NCI-H2196 (cell line): Measurements from ENCODE around the gene CNIH3.

Experiments
- DNase-seq: peaks from one replicate; lab custom pipeline; 2025; ENCODE audit not compliant: unreplicated experiment; lab: John Stamatoyannopoulos, UW

The CNIH3 gene

DNA sequence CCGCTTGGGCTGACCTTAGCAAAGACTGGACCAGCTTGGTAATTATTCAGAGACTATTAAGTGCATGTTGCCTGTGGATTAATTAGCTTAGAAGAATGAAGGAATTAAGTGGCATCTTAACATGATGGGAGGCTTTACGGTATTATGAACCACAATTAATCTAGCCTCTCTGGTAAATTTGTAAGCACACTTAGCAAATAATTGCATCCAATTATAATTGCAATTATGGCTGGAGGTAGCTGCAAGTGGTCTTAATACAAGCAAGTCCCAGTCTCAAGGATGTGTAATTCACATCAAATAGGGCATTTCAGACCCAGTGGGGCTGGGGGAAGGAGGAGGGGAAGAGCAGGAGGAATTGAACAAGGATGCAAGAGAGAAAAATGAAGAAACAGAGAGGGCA, 151.6 kb downstream of the CNIH3 start:
- no peak for DNase-seq

DNA sequence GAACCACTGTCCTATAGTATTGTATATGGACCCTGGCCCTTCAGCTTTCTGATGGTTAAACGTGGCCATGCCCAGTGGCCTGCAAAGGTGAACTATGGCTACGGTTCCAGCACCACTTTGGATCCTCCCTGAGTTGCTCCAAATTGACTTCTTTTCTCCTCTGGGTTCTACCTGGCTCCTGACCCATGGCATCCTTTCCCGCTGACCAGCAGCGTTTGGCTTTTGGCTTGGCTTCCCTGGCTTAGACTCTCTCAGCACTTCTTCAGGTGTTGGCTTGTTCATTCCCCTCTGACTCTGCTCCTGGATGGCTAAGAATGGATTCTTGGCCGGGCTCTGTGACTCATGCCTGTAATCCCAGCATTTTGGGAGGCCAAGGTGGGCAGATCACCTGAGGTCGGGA, 152.9 kb downstream of the CNIH3 start:
- DNase-seq = no peak

DNA sequence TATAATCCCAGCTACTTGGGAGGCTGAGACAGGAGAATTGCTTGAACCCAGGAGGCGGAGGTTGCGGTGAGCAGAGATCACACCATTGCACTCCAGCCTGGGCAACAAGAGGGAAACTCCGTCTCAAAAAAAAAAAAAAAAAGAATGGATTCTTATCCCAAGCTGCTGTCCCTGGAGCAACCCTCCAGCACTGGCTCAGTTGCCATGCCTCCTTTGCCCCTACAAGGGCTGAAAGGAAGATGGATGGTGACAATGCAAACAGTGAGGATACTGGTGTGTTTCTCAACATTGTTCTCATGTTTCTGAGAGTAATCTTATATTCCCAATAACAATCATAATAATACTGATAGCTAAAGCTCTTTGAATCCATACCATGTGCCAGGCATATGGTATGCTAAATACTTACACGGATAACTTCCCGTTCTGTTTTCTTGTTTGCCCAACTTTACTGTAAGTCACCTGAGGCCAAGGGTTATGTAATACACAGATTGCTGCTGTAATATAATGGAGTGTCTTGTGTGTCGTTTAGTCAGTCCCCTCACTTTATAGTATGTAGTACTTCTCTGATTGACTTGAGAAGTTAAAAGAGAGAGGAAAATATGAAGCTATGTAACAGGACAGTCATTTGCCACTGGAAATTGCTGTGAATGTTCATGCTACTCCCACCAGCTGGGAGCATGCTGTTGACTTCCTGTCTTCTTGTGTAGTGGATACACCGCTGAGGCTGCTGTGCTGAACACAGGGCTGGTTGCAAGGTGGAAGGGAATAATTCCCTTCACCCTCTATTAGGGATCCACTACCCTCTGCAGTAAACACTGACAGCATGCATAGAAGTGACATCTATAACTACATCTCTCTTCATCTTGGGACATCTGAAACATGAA, 153.6 kb downstream of the CNIH3 start:
- DNase-seq = no peak

DNA sequence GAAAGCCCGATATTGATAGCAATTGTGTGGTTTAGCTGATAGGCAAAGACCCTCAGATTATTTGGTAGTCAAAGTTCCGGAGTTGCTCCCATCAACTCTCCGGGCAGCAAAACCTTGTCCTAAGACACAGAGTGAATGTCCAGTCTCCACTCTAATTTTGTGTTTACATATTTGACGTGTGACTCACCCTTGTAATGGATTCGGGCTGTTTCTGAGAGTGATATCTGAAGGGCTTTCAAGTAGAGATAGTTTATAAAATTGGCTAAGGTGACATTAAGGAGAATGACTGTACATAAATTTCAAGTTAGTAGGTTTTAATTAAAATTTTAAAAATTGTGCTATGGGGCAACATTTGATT, 154.2 kb downstream of the CNIH3 start:
- no peak for DNase-seq

DNA sequence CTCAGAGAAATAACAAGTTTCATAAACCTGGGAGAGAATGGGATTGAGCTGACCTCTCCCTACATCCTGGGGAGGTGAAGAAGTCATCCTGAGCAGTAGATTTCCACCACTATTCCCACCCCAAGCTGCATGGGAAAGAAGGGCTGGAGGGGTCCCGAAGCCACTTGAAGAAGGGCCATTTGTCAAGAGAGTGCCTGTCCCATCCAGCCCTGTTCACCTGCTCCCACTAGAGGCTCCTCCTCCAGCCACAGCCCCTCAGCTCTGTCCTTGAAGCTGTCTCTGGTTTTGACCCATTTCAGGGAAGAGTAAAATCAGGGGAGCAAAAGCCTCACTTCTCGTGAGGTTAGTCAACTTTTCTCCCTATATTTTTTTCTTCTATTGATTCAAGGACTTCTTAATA, 157.5 kb downstream of the CNIH3 start:
- DNase-seq = no peak

DNA sequence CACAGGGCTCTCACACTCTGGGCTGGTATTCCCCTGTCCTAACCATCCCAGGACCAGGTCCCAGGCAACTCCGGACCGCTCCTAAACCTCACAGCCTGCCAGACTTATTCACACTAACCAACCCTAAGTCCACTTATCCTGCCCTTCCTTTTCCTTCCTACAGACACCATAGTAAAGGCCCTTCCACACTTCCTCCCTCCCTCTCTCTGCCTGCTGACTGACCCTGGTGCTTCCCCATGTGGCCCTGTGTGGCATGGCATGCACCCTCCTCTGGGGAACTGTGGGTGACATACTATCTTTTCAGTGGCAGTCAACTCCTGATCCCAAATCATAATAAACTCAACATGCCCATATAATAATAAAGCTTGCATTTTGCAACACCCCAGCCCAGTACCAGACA, 158.3 kb downstream of the CNIH3 start:
- no peak for DNase-seq

DNA sequence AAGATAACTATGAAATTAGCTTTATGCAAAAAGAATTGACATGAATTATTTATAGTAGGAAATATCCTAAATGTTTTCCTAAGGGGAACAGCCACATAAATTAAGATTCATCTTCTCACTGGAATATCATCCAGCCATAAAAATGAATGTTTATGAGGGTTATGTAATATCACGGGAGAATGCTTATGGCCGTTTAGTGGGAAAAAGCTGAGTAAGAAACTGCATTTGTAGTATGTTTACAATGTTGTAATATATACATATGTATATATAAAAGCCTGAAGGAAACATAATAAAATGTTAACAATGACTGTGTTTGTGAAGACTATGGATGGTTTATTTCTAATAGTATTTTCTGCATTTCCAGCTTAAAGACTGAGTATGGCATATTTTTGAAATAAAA, 161.1 kb downstream of the CNIH3 start:
- no peak for DNase-seq

DNA sequence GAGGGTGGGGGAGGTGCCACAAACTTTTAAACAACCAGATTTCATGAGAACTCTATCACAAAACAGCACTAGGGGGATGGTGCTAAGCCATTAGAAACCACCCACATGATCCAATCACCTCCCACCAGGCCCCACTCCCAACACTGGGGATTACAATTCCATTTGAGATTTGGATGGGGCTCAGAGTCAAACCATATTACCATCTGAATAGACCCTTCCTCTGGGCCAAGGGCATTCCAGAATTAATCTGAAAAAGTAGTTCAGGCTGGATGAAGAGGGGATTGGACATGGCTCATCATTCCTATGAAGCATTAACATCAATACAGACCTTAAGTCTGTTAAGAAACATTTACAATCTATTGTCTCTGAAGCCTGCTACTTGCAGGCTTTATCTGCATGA, 163.4 kb downstream of the CNIH3 start:
- DNase-seq = no peak

DNA sequence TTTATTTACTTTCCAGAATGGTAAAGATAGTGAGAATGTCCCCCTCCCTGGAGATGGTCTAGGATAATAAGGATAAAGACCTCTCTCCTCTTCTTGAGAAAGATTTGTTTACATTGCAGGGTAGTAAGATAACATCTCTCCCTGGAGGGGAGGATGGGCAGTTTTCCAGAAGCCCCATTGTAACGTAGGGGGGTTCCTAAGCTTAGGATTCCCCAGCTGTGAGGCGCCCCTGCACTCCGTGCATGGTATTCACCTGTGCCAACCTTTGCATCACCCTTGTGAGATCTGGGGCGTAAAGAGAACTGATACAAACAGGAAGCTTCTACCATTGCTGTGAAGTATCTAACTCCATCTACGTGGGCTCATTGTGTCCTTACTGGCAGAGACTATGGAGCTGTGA, 164.6 kb downstream of the CNIH3 start:
- DNase-seq = no peak

DNA sequence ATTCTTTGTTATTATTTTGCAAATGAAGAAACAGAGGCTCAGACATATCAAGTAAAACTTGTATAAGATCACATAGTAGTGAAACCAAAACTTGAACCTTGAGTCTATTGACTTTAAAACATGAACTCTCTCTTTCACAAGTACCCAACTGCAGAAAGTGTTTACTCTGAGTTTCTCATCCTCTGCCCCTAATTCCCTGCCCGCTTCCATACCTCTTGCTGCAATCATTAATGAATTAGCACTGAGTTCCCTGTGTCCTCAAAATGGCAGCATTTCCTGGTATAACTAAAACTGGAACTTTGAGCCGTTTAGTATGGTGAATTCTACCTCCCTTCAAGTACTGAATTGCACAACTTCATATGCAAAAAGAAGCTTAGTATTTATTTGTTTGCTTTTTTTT, 165.7 kb downstream of the CNIH3 start:
- DNase-seq = no peak

DNA sequence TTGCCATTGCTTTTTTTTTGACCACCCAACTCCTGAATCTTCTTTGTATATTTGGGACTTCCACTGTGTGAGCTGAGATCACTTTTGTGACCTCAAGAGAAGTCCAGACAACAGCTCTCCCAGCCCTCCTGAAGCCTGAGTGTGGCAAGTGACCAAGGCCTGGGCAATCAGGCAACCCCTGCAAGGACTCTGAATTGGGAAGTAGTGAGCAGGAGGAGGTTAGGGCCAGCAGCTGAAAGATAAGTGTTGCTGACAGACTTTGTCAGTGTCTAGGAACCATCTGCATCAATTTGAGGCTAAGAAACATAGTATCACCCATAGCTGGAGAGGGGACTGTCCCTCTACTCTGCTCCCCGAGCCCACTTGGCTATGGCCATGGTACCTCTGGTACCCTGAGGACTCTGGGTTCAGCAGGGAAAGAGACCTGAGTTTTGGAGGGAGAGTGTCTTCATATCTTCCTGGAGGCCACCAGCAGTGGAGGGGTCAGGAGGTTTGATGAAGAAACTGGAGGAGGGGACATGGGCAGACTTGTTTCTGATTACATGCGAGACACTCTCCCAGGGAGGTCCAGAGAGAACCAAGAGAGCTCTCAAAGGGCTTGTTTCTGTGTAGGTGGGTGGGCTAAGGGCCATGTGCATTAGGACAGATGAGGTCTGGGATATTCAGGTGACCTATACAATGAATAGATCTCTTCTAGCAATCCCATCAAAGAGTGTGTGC, 166.3 kb downstream of the CNIH3 start:
- DNase-seq = no peak

DNA sequence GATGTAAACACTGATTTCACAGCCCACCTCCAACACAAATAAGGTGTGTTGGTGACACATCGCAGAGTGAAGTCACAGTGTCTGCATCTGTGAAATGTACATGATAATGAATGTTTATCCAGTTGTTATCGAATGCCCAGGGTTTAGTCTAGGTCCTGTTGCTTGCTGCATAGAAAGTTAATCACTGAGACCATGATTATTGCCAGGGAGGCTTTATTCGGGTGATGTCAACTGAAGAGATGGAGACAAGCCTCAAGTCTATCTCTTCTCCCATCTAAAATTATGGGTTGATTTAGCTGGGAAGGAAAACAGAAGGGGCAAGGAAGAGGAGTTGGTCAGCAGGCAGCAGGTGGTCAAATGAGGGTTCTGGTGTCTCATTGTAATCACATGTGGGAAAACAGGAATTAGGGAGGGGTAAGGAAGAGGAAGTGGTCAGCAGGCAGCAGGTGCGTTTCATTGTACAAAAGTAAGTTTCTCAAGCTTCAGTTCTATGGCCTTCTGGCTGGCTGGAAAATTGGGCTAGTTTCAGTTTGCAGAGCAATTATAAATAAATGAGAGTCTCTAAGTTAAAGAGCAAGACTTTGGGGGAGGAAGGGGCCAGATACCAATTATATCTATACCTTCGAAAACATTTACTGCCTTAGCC, 167.0 kb downstream of the CNIH3 start:
- DNase-seq = peak; percentile 50

DNA sequence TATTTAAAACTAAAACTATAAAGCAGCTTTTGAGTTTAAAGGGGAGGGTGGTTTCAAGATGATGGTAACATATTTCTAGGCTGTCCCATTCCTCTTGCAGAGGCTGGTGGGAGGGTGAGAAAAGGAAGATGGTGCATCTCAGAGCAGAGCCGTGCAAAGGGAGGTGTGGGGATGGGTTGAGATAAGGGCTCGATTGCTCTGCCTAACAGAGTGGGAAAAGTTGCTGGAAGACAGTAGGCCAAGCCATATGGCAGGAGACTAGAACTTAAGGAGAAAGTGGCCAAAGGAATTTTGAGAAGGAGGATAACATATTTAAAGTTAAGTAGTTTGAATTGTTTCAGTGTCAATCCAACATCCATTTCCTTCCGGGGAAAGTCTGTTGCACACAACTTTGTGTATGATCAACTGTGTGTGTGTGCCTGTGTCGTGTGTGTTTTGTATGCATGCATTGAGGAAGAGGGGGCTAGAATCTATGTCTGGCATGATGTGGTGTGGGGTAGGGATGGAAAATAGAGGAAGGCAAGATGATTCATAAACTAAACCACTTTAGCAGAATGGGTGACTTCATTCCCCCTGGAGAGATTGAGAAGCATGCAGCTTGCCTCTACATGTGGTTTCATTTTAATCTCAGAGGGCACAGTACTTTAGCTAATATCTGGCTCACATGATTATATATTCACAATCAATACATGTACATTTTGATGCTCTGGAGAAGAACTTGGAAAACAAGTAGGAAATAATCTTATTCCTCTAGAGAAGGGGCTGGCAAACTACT, 168.3 kb downstream of the CNIH3 start:
- no peak for DNase-seq

DNA sequence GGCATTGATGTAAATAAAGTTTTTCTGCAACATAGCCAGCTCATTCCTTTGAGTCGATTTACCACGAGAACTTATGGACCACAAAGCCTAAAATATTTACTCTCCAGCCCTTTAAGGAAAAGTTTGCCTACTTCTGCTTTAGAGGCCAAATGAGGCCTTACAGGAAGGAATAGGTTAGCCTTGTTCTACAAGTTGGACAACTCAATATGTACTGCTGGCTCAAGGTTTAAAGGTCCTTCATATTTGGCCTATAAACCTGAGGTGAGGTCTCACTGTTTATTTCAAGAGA, 168.9 kb downstream of the CNIH3 start:
- no peak for DNase-seq

DNA sequence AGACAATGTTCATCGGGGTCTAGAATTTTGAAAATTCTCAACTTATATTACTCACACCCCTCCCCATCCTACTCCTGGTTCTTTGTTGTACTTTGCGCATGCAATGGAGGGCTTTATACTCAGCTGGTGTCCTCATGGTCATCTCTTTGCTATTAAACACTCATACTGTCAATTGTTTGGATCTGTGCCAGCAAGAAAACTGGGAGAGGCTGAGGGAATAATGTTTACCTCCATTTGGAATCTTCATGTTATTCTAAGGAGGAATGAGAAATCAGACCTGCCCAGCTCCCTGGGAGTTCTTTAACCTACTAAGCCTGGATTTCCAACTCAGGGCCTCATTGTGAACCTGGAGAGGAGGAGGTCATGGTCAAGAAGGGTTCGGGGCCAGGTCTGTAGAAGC, 169.5 kb downstream of the CNIH3 start:
- DNase-seq = no peak

DNA sequence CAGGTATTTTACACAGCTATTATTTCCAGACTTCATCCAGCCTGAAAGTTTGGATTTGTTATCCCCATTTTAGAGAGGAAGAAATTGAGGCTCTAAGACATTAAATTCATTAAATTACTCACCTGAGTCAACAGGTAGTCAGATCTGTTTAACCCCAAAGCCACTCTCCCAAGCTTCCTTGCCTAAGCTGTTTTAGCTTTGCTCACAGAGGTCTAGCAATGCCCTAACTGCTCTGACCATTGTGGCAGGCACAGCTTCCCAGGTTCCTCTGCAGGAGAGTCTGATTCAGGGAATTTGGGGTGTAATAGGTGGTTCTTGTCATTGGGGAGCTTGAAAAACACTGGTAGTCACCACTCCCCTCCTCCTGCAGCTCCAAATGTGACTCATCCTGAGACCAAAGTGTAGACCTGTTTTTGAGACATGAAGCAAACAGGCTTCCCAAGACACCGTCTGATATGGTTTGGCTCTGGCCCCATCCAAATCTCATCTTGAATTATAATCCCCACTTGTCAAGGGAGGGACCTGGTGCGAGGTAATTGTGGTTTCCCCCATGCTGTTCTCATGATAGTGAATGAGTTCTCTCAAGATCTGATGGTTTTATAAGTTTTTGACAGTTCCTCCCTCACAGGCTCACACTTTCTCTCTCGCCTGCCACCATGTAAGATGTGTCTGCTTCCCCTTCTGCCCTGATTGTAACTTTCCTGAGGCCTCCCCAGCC, 170.6 kb downstream of the CNIH3 start:
- no peak for DNase-seq

DNA sequence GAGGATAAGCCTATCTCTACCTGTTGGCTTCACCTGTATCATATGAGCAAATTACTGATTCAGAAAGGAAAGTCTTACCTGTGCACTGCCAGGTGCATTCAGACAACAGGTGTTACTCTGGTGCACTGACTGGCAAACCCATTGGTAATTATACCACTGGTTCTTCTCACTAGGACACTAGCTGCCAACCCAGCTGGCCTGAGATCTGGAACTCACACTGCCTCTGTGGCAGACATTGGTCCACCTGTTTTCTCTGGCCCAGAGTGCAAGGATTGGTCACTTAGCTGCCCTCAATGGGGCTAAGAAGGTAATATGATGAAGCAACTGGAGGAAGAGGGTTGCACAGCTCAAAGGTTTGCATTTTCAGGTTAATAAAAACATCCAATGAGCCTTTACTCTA, 173.2 kb downstream of the CNIH3 start:
- DNase-seq = peak; percentile 6
